HUES48 (cell line): ENCODE data around the gene DPY19L1.
"Not testable (repeated sequence)": the region's sequence is repeated elsewhere in the genome, so short reads cannot be mapped to it uniquely, and the experiment has no call there.

ENCODE experiments used
- H3K27ac ChIP-seq: one replicate; pipeline ENCODE4 v1.7.0; 2013; ENCODE audit warnings: low read depth, low read length, inconsistent platforms
- H3K27me3 ChIP-seq: 2 replicates; pipeline ENCODE4 v1.6.1; 2013; ENCODE audit warnings: mild to moderate bottlenecking, low read length; ENCODE audit not compliant: control insufficient read depth, insufficient read depth
- H3K36me3 ChIP-seq: 2 replicates; pipeline ENCODE4 v1.6.1; 2013; ENCODE audit warnings: low read length; ENCODE audit not compliant: control insufficient read depth, insufficient read depth
- H3K4me1 ChIP-seq: 2 replicates; pipeline ENCODE4 v1.6.1; 2013; ENCODE audit warnings: mild to moderate bottlenecking, low read length; ENCODE audit not compliant: control insufficient read depth, insufficient read depth
- H3K4me3 ChIP-seq: 2 replicates; pipeline ENCODE4 v1.5.1; 2013; ENCODE audit warnings: mild to moderate bottlenecking, low read depth, low read length
- H3K9ac ChIP-seq: 2 replicates; pipeline ENCODE4 v1.6.1; 2013; ENCODE audit warnings: mild to moderate bottlenecking, low read depth, low read length, moderate library complexity
- H3K9me3 ChIP-seq: 2 replicates; pipeline ENCODE4 v1.6.1; 2013; ENCODE audit warnings: low read length; ENCODE audit not compliant: control insufficient read depth, insufficient read depth

The DPY19L1 gene

DNA sequence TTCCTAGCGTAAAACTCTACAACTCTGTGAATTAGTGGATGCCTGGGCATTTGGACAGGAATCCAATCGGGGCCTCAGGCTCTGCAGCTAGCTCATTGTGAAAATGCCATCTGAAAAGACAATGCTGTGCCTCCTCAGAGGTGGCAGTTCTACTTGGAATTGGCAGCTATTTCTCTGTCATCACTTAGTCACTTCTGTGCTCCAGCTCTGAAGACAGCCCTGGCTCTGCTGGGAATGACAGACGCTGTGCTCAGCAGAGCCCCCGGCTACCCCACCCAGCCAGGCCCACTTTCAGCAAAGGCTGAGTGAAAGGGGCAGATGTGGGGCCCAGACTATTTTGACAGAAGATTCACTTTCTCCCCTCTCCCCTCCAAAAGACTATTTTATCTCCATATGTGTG lies 119.8 kb downstream of the DPY19L1 start:
- H3K4me1 ChIP-seq, H3K9ac ChIP-seq, H3K27me3 ChIP-seq, H3K27ac ChIP-seq, H3K4me3 ChIP-seq, H3K36me3 ChIP-seq, H3K9me3 ChIP-seq: not testable (repeated sequence)

DNA sequence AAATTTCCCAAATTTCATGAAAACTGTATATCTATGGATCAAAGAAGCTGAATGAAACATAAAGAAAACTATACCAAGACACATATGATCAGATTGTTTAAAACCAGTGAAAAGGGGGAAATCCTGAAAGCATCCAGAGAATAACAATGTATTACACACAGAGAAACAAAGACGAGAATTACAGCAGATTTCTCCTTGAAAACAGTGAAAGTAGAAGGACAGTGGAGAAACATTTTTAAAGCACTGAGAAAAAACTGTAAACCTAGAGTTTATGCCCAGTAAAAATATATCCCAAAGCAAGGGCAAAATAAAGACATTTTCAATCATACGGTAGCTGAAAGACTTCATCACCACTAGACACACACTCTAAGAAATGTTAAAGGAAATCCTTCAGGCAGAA lies 121.0 kb downstream of the DPY19L1 start:
- H3K27ac ChIP-seq, result no peak overlapping the region
- no peak overlapping the region for H3K4me3 ChIP-seq
- H3K36me3 ChIP-seq, result no peaks in the 10 kb centered on the region
- no peaks in the 10 kb centered on the region for H3K4me1 ChIP-seq
- peaks cover 5% of the 10 kb centered on the region for H3K9me3 ChIP-seq
- H3K27me3 ChIP-seq, result no peaks in the 10 kb centered on the region
- no peak overlapping the region for H3K9ac ChIP-seq

DNA sequence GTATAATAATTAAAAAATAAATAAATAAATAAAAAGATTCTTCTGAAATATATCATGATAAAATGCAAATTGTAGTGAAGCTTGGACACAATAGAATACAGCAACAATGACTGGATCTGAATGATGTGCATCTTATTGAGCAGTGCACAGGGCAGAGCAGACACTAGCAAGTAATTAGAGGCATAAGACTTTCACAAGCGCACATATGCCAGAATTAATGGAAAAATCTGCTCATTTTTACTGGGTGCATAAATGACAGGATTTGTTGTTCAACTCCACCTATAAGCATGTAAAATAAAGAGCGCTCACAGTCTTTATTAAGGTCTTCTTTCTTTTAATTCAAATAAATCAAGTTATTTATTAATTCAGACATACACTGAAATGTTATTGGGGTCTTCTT lies 125.0 kb downstream of the DPY19L1 start:
- Histone ChIP-seq H3K9me3 (peaks cover 5% of the 10 kb centered on the region), H3K36me3 (no peaks in the 10 kb centered on the region), H3K27me3 (no peaks in the 10 kb centered on the region), H3K4me1 (no peaks in the 10 kb centered on the region), H3K9ac (no peak overlapping the region), H3K27ac (no peak overlapping the region), H3K4me3 (no peak overlapping the region)

DNA sequence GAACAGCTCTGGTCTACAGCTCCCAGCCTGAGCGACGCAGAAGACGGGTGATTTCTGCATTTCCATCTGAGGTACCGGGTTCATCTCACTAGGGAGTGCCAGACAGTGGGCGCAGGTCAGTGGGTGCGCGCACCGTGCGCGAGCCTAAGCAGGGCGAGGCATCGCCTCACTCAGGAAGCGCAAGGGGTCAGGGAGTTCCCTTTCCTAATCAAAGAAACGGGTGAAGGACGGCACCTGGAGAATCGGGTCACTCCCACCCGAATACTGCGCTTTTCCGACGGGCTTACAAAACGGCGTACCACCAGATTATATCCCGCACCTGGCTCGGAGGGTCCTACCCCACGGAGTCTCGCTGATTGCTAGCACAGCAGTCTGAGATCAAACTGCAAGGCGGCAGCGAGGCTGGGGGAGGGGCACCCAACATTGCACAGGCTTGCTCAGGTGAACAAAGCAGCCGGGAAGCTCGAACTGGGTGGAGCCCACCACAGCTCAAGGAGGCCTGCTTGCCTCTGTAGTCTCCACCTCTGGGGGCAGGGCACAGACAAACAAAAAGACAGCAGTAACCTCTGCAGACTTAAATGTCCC lies 130.9 kb downstream of the DPY19L1 start:
- not testable (repeated sequence) for H3K27me3 ChIP-seq, H3K36me3 ChIP-seq, H3K27ac ChIP-seq, H3K4me1 ChIP-seq, H3K9me3 ChIP-seq, H3K9ac ChIP-seq
- H3K4me3 ChIP-seq, result peak overlapping the region; percentile 54

DNA sequence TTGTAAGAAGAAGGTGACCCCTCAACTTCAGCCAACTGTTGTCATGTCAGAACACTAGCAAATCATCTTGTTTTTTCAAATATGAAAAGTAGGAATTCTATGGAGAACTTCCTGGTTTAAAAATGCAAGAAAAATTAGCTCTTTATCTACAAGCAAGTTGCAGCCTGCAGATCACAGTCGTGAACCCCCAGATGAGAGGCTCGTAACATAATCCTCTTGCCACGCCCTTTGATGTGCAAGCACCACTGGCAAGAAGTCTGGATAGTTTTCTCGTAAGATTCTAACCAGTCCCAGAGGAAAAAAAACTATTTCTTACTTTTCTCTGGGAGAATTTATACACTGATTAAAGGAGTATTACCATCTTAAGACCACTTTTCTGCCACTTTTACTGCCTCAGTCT lies 132.3 kb downstream of the DPY19L1 start:
- no peak overlapping the region for H3K27ac ChIP-seq
- H3K27me3 ChIP-seq, result no peaks in the 10 kb centered on the region; the same call in 1 of the 2 replicates
- no peak overlapping the region for H3K4me3 ChIP-seq
- peaks cover 7% of the 10 kb centered on the region for H3K4me1 ChIP-seq
- no peaks in the 10 kb centered on the region for H3K9me3 ChIP-seq
- no peak overlapping the region for H3K9ac ChIP-seq
- no peaks in the 10 kb centered on the region for H3K36me3 ChIP-seq

DNA sequence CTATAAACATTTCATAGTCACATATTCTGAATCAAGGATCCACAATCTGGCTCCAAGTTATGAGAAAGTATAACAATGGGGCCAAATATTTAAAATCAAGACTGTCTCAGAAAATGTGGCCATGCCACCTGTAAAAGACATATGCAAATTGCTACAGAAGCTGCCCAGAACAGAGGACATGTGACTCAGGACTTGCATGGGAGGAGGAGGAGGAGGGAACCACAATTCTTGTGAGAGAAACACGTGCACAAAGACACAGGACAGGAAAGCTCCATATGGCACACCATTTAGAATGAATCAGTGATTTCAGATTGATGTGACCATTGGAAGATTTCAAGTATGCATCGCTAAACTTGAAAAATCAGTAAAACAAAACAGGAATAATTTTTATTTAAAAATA lies 133.4 kb downstream of the DPY19L1 start:
- not testable (repeated sequence) for H3K9me3 ChIP-seq, H3K27me3 ChIP-seq, H3K4me3 ChIP-seq, H3K27ac ChIP-seq, H3K9ac ChIP-seq, H3K36me3 ChIP-seq, H3K4me1 ChIP-seq

DNA sequence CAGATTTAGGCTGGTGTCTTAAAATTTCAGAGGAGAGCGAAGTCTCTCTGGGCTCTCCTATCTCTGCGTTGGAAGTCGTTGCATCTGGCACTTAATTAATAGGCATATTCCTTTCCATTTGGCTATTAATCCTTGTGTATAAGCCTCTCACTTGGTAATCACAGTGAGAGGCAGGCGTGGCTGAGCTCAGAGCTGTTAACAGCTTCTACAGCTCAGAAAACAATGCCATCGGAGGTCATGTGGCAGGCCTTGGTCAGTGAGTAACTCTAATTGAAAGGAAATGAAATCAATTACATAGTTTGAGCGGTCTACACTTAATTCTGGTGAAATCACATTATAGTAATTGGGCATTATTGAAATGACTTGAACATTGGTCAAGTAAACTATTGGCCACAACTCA lies 135.1 kb downstream of the DPY19L1 start:
- peaks cover 7% of the 10 kb centered on the region for H3K4me1 ChIP-seq
- H3K4me3 ChIP-seq, result no peak overlapping the region
- no peaks in the 10 kb centered on the region for H3K36me3 ChIP-seq
- H3K27ac ChIP-seq, result no peak overlapping the region
- no peaks in the 10 kb centered on the region; the same call in 1 of the 2 replicates for H3K27me3 ChIP-seq
- no peak overlapping the region for H3K9ac ChIP-seq
- H3K9me3 ChIP-seq, result no peaks in the 10 kb centered on the region; the same call in 1 of the 2 replicates

DNA sequence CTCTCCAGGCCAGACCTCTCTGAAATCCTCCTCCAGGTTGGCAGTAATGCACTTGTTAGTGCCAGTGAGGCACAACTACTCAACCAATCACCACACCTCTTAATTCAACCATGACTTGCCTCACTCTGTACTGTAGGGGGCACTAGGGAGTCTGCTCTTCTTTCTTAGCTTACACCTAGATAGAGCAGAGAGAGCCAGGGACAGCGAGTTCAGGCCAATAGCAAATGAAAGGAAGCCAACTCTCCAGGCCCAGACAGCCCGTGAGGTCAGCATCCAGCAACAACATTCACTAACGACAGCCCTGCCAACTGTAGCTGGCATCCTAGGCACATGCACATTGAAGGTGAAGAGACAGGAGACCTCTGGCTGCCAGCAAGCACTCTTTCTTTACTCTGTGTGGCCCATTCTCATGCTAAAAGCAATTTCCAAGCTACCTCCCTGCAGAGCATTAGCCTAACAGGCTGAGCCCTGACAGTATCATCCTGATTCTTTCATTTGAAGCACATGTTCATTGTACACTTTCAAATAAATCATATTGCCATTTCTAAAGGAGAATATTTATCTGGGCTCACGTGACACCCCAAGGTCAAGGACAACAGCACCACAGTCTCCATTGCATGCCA lies 136.3 kb downstream of the DPY19L1 start:
- Histone ChIP-seq H3K9ac (no peak overlapping the region), H3K4me1 (peaks cover 7% of the 10 kb centered on the region), H3K27me3 (no peaks in the 10 kb centered on the region; the same call in 1 of the 2 replicates), H3K36me3 (no peaks in the 10 kb centered on the region), H3K27ac (no peak overlapping the region), H3K4me3 (no peak overlapping the region), H3K9me3 (peaks cover 4% of the 10 kb centered on the region)

DNA sequence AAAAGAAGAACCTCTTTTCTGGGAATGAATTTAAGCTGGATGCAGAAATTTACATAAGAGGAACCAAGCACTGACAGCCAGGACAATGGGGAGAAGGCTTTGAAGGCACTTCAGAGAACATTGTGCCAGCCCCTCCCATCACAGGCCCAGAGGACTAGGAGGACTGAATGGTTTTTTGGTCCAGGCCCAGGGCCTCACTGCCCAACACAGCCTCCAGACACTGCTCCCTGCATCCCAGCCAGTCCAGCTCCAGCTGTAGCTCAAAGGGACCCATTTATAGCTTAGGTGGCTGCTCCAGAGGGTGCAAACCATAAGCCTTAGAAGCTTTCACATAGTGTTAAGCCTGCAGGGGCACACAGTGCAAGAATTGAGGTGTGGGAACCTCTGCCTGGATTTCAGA lies 142.1 kb downstream of the DPY19L1 start:
- Histone ChIP-seq H3K4me1 (no peaks in the 10 kb centered on the region), H3K9me3 (peaks cover 22% of the 10 kb centered on the region)

DNA sequence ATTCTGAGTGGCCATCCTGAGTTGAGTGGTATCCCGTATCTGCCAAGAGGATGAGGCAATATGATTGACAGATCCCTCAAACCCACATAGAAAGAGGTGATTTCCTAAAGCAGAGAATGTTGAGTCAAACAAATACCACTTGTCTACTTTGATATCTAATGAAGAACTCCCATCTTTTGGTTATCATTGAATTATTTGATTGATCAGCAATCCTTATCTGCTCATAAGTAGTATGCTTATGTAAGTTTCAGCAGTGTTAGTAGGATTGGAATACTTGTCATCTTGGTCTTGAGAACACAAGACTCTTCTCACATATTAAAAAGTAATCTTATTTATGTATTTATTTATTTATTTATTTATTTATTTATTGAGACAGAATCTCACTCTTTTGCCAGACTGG lies 147.3 kb downstream of the DPY19L1 start:
- H3K27ac ChIP-seq, result no peak overlapping the region
- no peak overlapping the region for H3K4me3 ChIP-seq
- H3K36me3 ChIP-seq, result no peaks in the 10 kb centered on the region
- no peaks in the 10 kb centered on the region for H3K27me3 ChIP-seq
- no peak overlapping the region for H3K9ac ChIP-seq
- no peaks in the 10 kb centered on the region for H3K4me1 ChIP-seq
- peaks cover 8% of the 10 kb centered on the region for H3K9me3 ChIP-seq

More for the DNA sequence above, 142.1 kb downstream of the DPY19L1 start:
- H3K36me3 ChIP-seq, result no peaks in the 10 kb centered on the region
- no peak overlapping the region for H3K9ac ChIP-seq
- peak overlapping the region; percentile 2; the same call in 1 of the 2 replicates for H3K4me3 ChIP-seq
- no peaks in the 10 kb centered on the region for H3K27me3 ChIP-seq
- H3K27ac ChIP-seq, result no peak overlapping the region

DNA sequence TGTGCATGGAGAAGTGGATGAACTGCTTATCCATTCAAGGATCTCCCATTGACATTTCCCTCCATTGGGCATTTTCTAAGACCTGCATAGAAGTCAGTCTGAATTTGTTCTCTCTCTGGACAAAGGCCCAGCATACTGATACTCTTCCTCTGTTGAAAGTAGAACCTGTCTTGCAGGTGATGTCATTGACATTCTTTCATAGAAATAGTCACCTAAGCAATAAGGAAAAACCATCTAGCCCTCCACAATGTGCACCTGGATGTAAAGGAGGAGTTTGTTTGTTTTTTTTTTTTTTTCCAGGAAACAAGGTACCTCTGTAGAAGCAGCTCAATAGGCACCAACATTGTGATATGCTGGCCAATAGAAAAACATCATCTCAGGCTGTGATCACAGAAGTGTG lies 150.4 kb downstream of the DPY19L1 start:
- Histone ChIP-seq H3K4me1 (no peaks in the 10 kb centered on the region), H3K36me3 (no peaks in the 10 kb centered on the region), H3K9me3 (peaks cover 20% of the 10 kb centered on the region; the same call in 1 of the 2 replicates), H3K27ac (no peak overlapping the region), H3K27me3 (no peaks in the 10 kb centered on the region), H3K9ac (no peak overlapping the region), H3K4me3 (no peak overlapping the region)
